ENCODE measurements around the gene DFFB.

Gene DFFB

GRCh38 chr1:3834701-3835100 is 22.6 kb upstream of the DFFB start:
- DNase-seq, result no peak

GRCh38 chr1:3836421-3836820 is 20.9 kb upstream of the DFFB start:
- no peak for DNase-seq

GRCh38 chr1:3837200-3837599 is 20.1 kb upstream of the DFFB start:
- DNase-seq, result no peak

- DNase-seq, result no peak
Measured at GRCh38 chr1:3837685-3838084, 19.6 kb upstream of the DFFB start.

- no peak for DNase-seq
Measured at GRCh38 chr1:3838788-3839187, 18.5 kb upstream of the DFFB start.

- DNase-seq, result no peak
Measured at GRCh38 chr1:3841491-3841890, 15.8 kb upstream of the DFFB start.

- no peak for DNase-seq
Measured at GRCh38 chr1:3842912-3843311, 14.4 kb upstream of the DFFB start.

GRCh38 chr1:3846541-3846940 is 10.7 kb upstream of the DFFB start:
- no peak for DNase-seq

- no peak for DNase-seq
Measured at GRCh38 chr1:3847081-3847480, 10.2 kb upstream of the DFFB start.

- DNase-seq, result no peak
Measured at GRCh38 chr1:3850857-3851256, 6.4 kb upstream of the DFFB start.

- no peak for DNase-seq
Measured at GRCh38 chr1:3851292-3851691, 6.0 kb upstream of the DFFB start.

GRCh38 chr1:3852091-3852490 is 5.2 kb upstream of the DFFB start:
- DNase-seq, result no peak

- no peak for DNase-seq
Measured at GRCh38 chr1:3852711-3853485, 4.4 kb upstream of the DFFB start.

- no peak for DNase-seq
Measured at GRCh38 chr1:3857791-3858129, 484 bp downstream of the DFFB start.

GRCh38 chr1:3858231-3858981 is 1.1 kb downstream of the DFFB start:
- peak; percentile 12 for DNase-seq

- peak; percentile 61 for DNase-seq
Measured at GRCh38 chr1:3863231-3863935, 6.1 kb downstream of the DFFB start.

- peak; percentile 52 for DNase-seq
Measured at GRCh38 chr1:3864884-3865283, 7.6 kb downstream of the DFFB start.

GRCh38 chr1:3865606-3866160 is 8.4 kb downstream of the DFFB start:
- DNase-seq, result no peak

GRCh38 chr1:3868464-3869006 is 11.3 kb downstream of the DFFB start:
- DNase-seq, result no peak

GRCh38 chr1:3869751-3870301 is 12.6 kb downstream of the DFFB start:
- no peak for DNase-seq

- no peak for DNase-seq
Measured at GRCh38 chr1:3871451-3871805, 14.2 kb downstream of the DFFB start.

GRCh38 chr1:3872546-3872945 is 15.3 kb downstream of the DFFB start:
- DNase-seq, result no peak

- DNase-seq, result no peak
Measured at GRCh38 chr1:3874736-3875135, 17.5 kb downstream of the DFFB start.
